Measurements from ENCODE around the gene APOD.
"Not testable (repeated sequence)": the region's sequence is repeated elsewhere in the genome, so short reads cannot be mapped to it uniquely, and the experiment has no call there.

The APOD gene

GRCh38 chr3:195619591-195620369 lies 36.0 kb upstream of the APOD start:
- DNase-seq (ENCODE audit: low read depth, low spot score); H3K27ac ChIP-seq: not testable (repeated sequence)

GRCh38 chr3:195617784-195618659 lies 34.3 kb upstream of the APOD start:
- H3K27ac ChIP-seq: not testable (repeated sequence)

GRCh38 chr3:195617134-195617533 lies 33.4 kb upstream of the APOD start:
- not testable (repeated sequence) for H3K27ac ChIP-seq; DNase-seq (ENCODE audit: low read depth, low spot score)

More at GRCh38 chr3:195617784-195618659, 34.3 kb upstream of the APOD start:
- DNase-seq (ENCODE audit: low read depth, low spot score): not testable (repeated sequence)

- no peak overlapping the region for H3K27ac ChIP-seq
- no peak for DNase-seq (ENCODE audit: low read depth, low spot score)
These were observed 32.9 kb upstream of the APOD start for GRCh38 chr3:195616681-195617080.

GRCh38 chr3:195615952-195616537 lies 32.3 kb upstream of the APOD start:
- H3K27ac ChIP-seq; DNase-seq (ENCODE audit: low read depth, low spot score): not testable (repeated sequence)

GRCh38 chr3:195614672-195615504 lies 31.1 kb upstream of the APOD start:
- DNase-seq (ENCODE audit: low read depth, low spot score): peak; percentile 26
- not testable (repeated sequence) for H3K27ac ChIP-seq

GRCh38 chr3:195613468-195614069 lies 29.8 kb upstream of the APOD start:
- peak; percentile 6 for DNase-seq (ENCODE audit: low read depth, low spot score)

GRCh38 chr3:195612075-195612800 lies 28.5 kb upstream of the APOD start:
- no peak for DNase-seq (ENCODE audit: low read depth, low spot score)
- H3K27ac ChIP-seq: no peak overlapping the region

More at GRCh38 chr3:195613468-195614069, 29.8 kb upstream of the APOD start:
- H3K27ac ChIP-seq: no peak overlapping the region

- no peak overlapping the region for H3K27ac ChIP-seq
- no peak for DNase-seq (ENCODE audit: low read depth, low spot score)
These were observed 25.5 kb upstream of the APOD start for GRCh38 chr3:195609229-195609628.

- DNase-seq (ENCODE audit: low read depth, low spot score); H3K27ac ChIP-seq: not testable (repeated sequence)
These were observed 18.0 kb upstream of the APOD start for GRCh38 chr3:195601785-195602184.

GRCh38 chr3:195601382-195601781 lies 17.6 kb upstream of the APOD start:
- no peak for DNase-seq (ENCODE audit: low read depth, low spot score)

GRCh38 chr3:195599926-195600325 lies 16.2 kb upstream of the APOD start:
- H3K27ac ChIP-seq; DNase-seq (ENCODE audit: low read depth, low spot score): not testable (repeated sequence)

More at GRCh38 chr3:195601382-195601781, 17.6 kb upstream of the APOD start:
- no peak overlapping the region for H3K27ac ChIP-seq

- H3K27ac ChIP-seq; DNase-seq (ENCODE audit: low read depth, low spot score): not testable (repeated sequence)
These were observed 15.8 kb upstream of the APOD start for GRCh38 chr3:195599516-195599915.

- DNase-seq (ENCODE audit: low read depth, low spot score): no peak
- H3K27ac ChIP-seq: no peak overlapping the region
These were observed 14.1 kb upstream of the APOD start for GRCh38 chr3:195597848-195598247.

- no peak for DNase-seq (ENCODE audit: low read depth, low spot score)
- no peak overlapping the region for H3K27ac ChIP-seq
These were observed 13.5 kb upstream of the APOD start for GRCh38 chr3:195597229-195597628.

GRCh38 chr3:195596765-195597171 lies 13.0 kb upstream of the APOD start:
- DNase-seq (ENCODE audit: low read depth, low spot score): no peak
- H3K27ac ChIP-seq: no peak overlapping the region

GRCh38 chr3:195595785-195596531 lies 12.2 kb upstream of the APOD start:
- H3K27ac ChIP-seq: no peak overlapping the region
- no peak for DNase-seq (ENCODE audit: low read depth, low spot score)

- no peak overlapping the region for H3K27ac ChIP-seq
- DNase-seq (ENCODE audit: low read depth, low spot score): no peak
These were observed 8.1 kb upstream of the APOD start for GRCh38 chr3:195591852-195592251.
